Endothelial cell of umbilical vein (primary cell): Measurements from ENCODE around the gene RAPGEF3. TPM values are rescaled to one million over a fixed set of nuclear protein-coding genes. Genes with fewer than 3 reads are reported as not detected.

Source experiments
- BruUV-seq: library from RNA; stranded (reverse); fragments of 400-500 nt; replicated peaks from 2 replicates; lab custom pipeline; 2021; lab: Mats Ljungman, UMichigan
- CTCF ChIA-PET: fragments of 300-600, 350-600 bp; sonication (Branson Sonifier 250); formaldehyde crosslinking; loops from one replicate; lab custom pipeline; 2021; ENCODE audit warnings: antibody characterized with exemption, inconsistent platforms; lab: Charles Lee
- POLR2A ChIA-PET: fragments of 300-600, 350-600 bp; sonication (Branson Sonifier 250); formaldehyde crosslinking; loops from one replicate; lab custom pipeline; 2021; ENCODE audit warnings: antibody characterized with exemption, inconsistent platforms; lab: Charles Lee
- DNase-seq: peaks from one replicate; pipeline ENCODE4 v3.0.0-alpha.2; 2011; ENCODE audit warnings: low read depth, low spot score
- FAIRE-seq: peaks from 2 replicates; lab custom pipeline; 2011; peaks lifted over from hg19 to GRCh38; lab: Jason Lieb, UNC
- H2AFZ ChIP-seq: 2 replicates; pipeline ENCODE4 v1.6.0; 2012; ENCODE audit warnings: low read depth, low read length, control low read depth, inconsistent platforms
- H3K27ac ChIP-seq: 2 replicates; pipeline ENCODE4 v1.5.1; 2011; ENCODE audit warnings: low read depth, mild to moderate bottlenecking, control low read depth, low read length, moderate library complexity; ENCODE audit not compliant: insufficient read depth
- H3K27me3 ChIP-seq, 2 experiments: 2 replicates each; pipeline versions ENCODE4 v1.6.0 to v1.6.1; 2011; ENCODE audit warnings: low read length in 2 of 2, mixed read lengths in 1 of 2; ENCODE audit not compliant: control insufficient read depth in 2 of 2, insufficient read depth in 2 of 2
- H3K36me3 ChIP-seq, 2 experiments: 2 replicates in 1 of 2; 3 replicates in 1 of 2; pipeline ENCODE4 v1.5.1; 2011; ENCODE audit warnings: low read length in 2 of 2, mild to moderate bottlenecking in 1 of 2, moderate library complexity in 1 of 2; ENCODE audit not compliant: control insufficient read depth in 2 of 2, insufficient read depth in 2 of 2; ENCODE audit errors: extremely low read depth in 1 of 2
- H3K4me1 ChIP-seq: 3 replicates; pipeline ENCODE4 v1.5.1; 2011; ENCODE audit warnings: mild to moderate bottlenecking, low read length; ENCODE audit not compliant: control insufficient read depth, insufficient read depth; ENCODE audit errors: extremely low read depth
- H3K4me2 ChIP-seq: 2 replicates; pipeline ENCODE4 v1.6.1; 2011; ENCODE audit warnings: low read length, control low read depth, mixed read lengths; ENCODE audit not compliant: insufficient read depth
- H3K4me3 ChIP-seq, 3 experiments: fragments of 200-600 bp in 1 of 3; sonication (generic), shearing (Covaris generic) in 1 of 3; replicated peaks in 1 of 3; 2 replicates each; pipeline ENCODE4 v1.5.1; 2011 to 2016; ENCODE audit warnings: control low read depth in 3 of 3, low read length in 3 of 3, mild to moderate bottlenecking in 2 of 3, inconsistent platforms in 1 of 3, low read depth in 1 of 3, moderate library complexity in 1 of 3; ENCODE audit not compliant: insufficient read depth in 1 of 3
- H3K79me2 ChIP-seq: 2 replicates; pipeline ENCODE4 v1.6.0; 2012; ENCODE audit warnings: low read length, inconsistent platforms; ENCODE audit not compliant: control insufficient read depth, insufficient read depth
- H3K9ac ChIP-seq: replicated peaks from 2 replicates; pipeline ENCODE3; 2011; ENCODE audit warnings: low read length, control low read depth; ENCODE audit not compliant: insufficient read depth; ENCODE audit errors: extremely low read depth
- H3K9me1 ChIP-seq: replicated peaks from 3 replicates; pipeline ENCODE4 v1.6.0; 2011; ENCODE audit warnings: mild to moderate bottlenecking, low read length; ENCODE audit not compliant: control insufficient read depth, insufficient read depth; ENCODE audit errors: extremely low read depth
- H3K9me3 ChIP-seq: replicated peaks from 2 replicates; pipeline ENCODE4 v1.5.1; 2012; ENCODE audit warnings: low read length, inconsistent platforms; ENCODE audit not compliant: control insufficient read depth, insufficient read depth
- H4K20me1 ChIP-seq: replicated peaks from 2 replicates; pipeline ENCODE3; 2011; ENCODE audit warnings: mild to moderate bottlenecking, low read length; ENCODE audit not compliant: control insufficient read depth, insufficient read depth; ENCODE audit errors: extremely low read depth
- CTCF ChIP-seq, 2 donors: IDR thresholded peaks; 1 replicate in 1 of 2; 2 replicates in 1 of 2; pipeline ENCODE4 v1.5.1; 2011; ENCODE audit warnings: low read length in 2 of 2, mild to moderate bottlenecking in 2 of 2, moderate library complexity in 2 of 2, control low read depth in 1 of 2, inconsistent platforms in 1 of 2, low read depth in 1 of 2; ENCODE audit not compliant: insufficient read depth in 1 of 2; ENCODE audit errors: extremely low read depth in 1 of 2
- EZH2 ChIP-seq: IDR thresholded peaks from 2 replicates; pipeline ENCODE4 v1.6.1; 2012; ENCODE audit warnings: borderline replicate concordance, low read depth, mild to moderate bottlenecking, moderate library complexity, low read length, inconsistent platforms; ENCODE audit not compliant: severe bottlenecking
- FOS ChIP-seq: IDR thresholded peaks from 2 replicates; pipeline ENCODE4 v1.6.1; 2011; ENCODE audit warnings: mild to moderate bottlenecking, low read length, moderate library complexity, borderline replicate concordance; ENCODE audit not compliant: insufficient read depth
- GATA2 ChIP-seq: IDR thresholded peaks from 2 replicates; pipeline ENCODE4 v1.7.0; 2011; ENCODE audit warnings: low read depth, mild to moderate bottlenecking, moderate library complexity, mixed read lengths, low read length; ENCODE audit not compliant: insufficient read length, insufficient read depth
- JUN ChIP-seq: IDR thresholded peaks from 2 replicates; pipeline ENCODE4 v1.6.1; 2011; ENCODE audit warnings: borderline replicate concordance, low read depth; ENCODE audit not compliant: insufficient read length, insufficient read depth
- MAX ChIP-seq: IDR thresholded peaks from 2 replicates; pipeline ENCODE4 v1.6.1; 2011; ENCODE audit not compliant: insufficient read depth, insufficient read length
- MYC ChIP-seq: IDR thresholded peaks from one replicate; pipeline ENCODE4 v1.6.1; 2011; ENCODE audit warnings: mild to moderate bottlenecking, low read depth, low read length
- POLR2A ChIP-seq: IDR thresholded peaks from 2 replicates; pipeline ENCODE4 v1.6.1; 2012; ENCODE audit warnings: low read depth, mild to moderate bottlenecking, control low read depth, low read length
- POLR2AphosphoS5 ChIP-seq: IDR thresholded peaks from 2 replicates; pipeline ENCODE4 v1.6.1; 2012; ENCODE audit warnings: low read depth, mild to moderate bottlenecking, control low read depth, low read length, moderate library complexity; ENCODE audit not compliant: insufficient read depth
- dilution Hi-C: fragments of 300-500 bp; cut with MboI; formaldehyde crosslinking; loops from one replicate; pipeline ENCODE4 v1.15.0; 2019; ENCODE audit warnings: low sequenced_read_pairs; ENCODE audit not compliant: extremely low pct_ligation_motif_present
- intact Hi-C: fragments of 100-400 bp; cut with micrococcal nuclease; formaldehyde crosslinking; loops from one replicate; pipeline ENCODE4 v1.10.0; 2022
- polyA plus RNA-seq, 4 experiments: library from polyadenylated mRNA; depleted of rRNA in 3 of 4; stranded (reverse) in 3 of 4; unstranded in 1 of 4; fragments of >200 nt; gene quantifications; 2 replicates each; pipeline versions ENCODE4 v1.2.1 to v1.2.3, GENCODE V29; 2011 to 2012; ENCODE audit warnings: missing spikeins in 1 of 4
- total RNA-seq: library from RNA; stranded (reverse); gene quantifications from 2 replicates; pipeline ENCODE4 v1.2.3, GENCODE V29; 2021

Gene RAPGEF3
- total and polyA plus RNA-seq, 2 donors (not counting 3 experiments of a cell fraction or from before 2014, with no cell fraction given) = 34.5 to 55.1 TPM

DNA sequence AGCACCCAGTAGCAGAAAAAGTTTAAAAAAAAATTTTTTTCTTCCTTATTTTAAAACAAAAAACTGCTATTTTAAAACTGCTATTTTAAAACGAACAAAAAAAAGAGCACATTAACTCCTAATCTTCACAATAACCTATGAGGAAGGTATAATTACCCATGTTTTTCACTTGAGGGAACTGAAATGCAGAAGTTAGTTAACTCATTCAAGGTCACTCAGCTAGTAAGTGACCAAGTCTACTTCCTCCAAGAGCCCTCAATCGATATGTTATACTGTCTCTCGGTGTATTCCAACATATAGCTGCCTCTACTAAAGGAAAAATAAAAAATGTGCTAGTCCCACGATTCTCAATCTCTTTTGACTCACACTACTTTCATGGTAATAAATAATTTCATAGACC is 60.6 kb downstream of the RAPGEF3 start:
- intact Hi-C loops (no loop called here), dilution Hi-C loops (no loop called here)
- Histone ChIP-seq H3K36me3 (peaks cover 0 to 16% of the 10 kb centered on the region in 2 experiments), H3K27me3 (no peaks in the 10 kb centered on the region), H3K9me3 (no peaks in the 10 kb centered on the region), H3K4me1 (no peaks in the 10 kb centered on the region), H3K79me2 (no peaks in the 10 kb centered on the region), H3K9me1 (no peaks in the 10 kb centered on the region), H4K20me1 (no peaks in the 10 kb centered on the region), H3K4me2 (no peak overlapping the region), H3K4me3 (no peak overlapping the region), H2AFZ (no peak overlapping the region), H3K27ac (no peak overlapping the region), H3K9ac (no peak overlapping the region)
- ChIA-PET POLR2A (no interaction called here), CTCF (interaction anchor here (1.0 to 1.2 kb wide), 2 partner anchors 9 to 11 kb away, joined by 3 to 4 read pairs; no protein-coding TSS in a partner anchor)
- DNase-seq = no peak
- TF ChIP-seq POLR2A = no peak
- FAIRE-seq = no peak
- no TSS peak for BruUV-seq

DNA sequence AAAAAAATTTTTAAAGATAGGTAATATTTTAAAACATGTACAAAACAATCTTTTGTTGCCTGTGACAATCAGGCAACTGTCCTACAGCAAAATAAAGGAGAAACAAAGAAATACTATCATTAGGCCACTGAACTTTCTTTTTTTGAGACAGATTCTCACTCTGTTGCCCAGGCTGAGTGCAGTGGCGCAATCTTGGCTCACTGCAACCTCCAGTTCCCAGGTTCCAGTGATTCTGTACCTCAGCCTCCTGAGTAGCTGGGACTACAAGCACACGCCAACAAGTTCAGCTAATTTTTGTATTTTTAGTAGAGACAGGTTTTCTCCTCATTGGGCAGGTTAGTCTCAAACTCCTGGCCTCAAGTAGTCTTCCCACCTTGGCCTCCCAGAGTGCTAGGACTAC is 69.5 kb downstream of the RAPGEF3 start:
- Histone ChIP-seq H3K36me3 (peaks cover 0 to 9% of the 10 kb centered on the region in 2 experiments), H3K79me2 (no peaks in the 10 kb centered on the region), H3K4me2 (no peak overlapping the region), H4K20me1 (no peaks in the 10 kb centered on the region), H3K9ac (no peak overlapping the region), H3K9me3 (no peaks in the 10 kb centered on the region), H3K4me3 (no peak overlapping the region), H3K9me1 (no peaks in the 10 kb centered on the region), H3K27ac (no peak overlapping the region), H2AFZ (no peak overlapping the region), H3K27me3 (no peaks in the 10 kb centered on the region), H3K4me1 (no peaks in the 10 kb centered on the region)
- dilution Hi-C loops (no loop called here), intact Hi-C loops (no loop called here)
- BruUV-seq = no TSS peak
- CTCF ChIA-PET = interaction anchor here (0.7 kb wide), 1 partner anchor 37 kb away, joined by 3 read pairs; no protein-coding TSS in a partner anchor
- FAIRE-seq = no peak
- no peak for DNase-seq
- no peak for TF ChIP-seq CTCF (IDR thresholded peaks at IDR 0.05; ENCODE audit: extremely low read depth in 1 of 2, insufficient read depth in 1 of 2, low read depth in 1 of 2, low read length in 2 of 2)
- no peak for TF ChIP-seq JUN
- no peak for TF ChIP-seq POLR2A
- TF ChIP-seq MYC = no peak
- no peak for TF ChIP-seq GATA2
- no peak for TF ChIP-seq FOS
- TF ChIP-seq POLR2AphosphoS5 = no peak
- no peak for TF ChIP-seq EZH2
- no peak for TF ChIP-seq MAX
- POLR2A ChIA-PET = no interaction called here
